Measurements from ENCODE around the gene SIGLEC7. TPM values are rescaled to one million over a fixed set of nuclear protein-coding genes. Genes with fewer than 3 reads are reported as not detected.

SIGLEC7 gene
- polyA plus RNA-seq, 1 donor from 2014 or later = not detected

- TF ChIP-seq RAD21 (conservative IDR thresholded peaks at IDR 0.05) (no peak), SMC3 (conservative IDR thresholded peaks at IDR 0.05; ENCODE audit: poor library complexity) (no peak), EZH2 (IDR thresholded peaks at IDR 0.05; ENCODE audit: borderline replicate concordance, insufficient read depth, low read length, poor library complexity, severe bottlenecking) (no peak), MXI1 (conservative IDR thresholded peaks at IDR 0.05; ENCODE audit: poor library complexity, severe bottlenecking) (no peak), TAF1 (IDR thresholded peaks at IDR 0.05; ENCODE audit: low read depth) (no peak), POLR2AphosphoS5 (IDR thresholded peaks at IDR 0.05) (no peak), EP300 (conservative IDR thresholded peaks at IDR 0.05; ENCODE audit: poor library complexity, severe bottlenecking) (no peak)
- TF ChIP-seq, protein P1, sequence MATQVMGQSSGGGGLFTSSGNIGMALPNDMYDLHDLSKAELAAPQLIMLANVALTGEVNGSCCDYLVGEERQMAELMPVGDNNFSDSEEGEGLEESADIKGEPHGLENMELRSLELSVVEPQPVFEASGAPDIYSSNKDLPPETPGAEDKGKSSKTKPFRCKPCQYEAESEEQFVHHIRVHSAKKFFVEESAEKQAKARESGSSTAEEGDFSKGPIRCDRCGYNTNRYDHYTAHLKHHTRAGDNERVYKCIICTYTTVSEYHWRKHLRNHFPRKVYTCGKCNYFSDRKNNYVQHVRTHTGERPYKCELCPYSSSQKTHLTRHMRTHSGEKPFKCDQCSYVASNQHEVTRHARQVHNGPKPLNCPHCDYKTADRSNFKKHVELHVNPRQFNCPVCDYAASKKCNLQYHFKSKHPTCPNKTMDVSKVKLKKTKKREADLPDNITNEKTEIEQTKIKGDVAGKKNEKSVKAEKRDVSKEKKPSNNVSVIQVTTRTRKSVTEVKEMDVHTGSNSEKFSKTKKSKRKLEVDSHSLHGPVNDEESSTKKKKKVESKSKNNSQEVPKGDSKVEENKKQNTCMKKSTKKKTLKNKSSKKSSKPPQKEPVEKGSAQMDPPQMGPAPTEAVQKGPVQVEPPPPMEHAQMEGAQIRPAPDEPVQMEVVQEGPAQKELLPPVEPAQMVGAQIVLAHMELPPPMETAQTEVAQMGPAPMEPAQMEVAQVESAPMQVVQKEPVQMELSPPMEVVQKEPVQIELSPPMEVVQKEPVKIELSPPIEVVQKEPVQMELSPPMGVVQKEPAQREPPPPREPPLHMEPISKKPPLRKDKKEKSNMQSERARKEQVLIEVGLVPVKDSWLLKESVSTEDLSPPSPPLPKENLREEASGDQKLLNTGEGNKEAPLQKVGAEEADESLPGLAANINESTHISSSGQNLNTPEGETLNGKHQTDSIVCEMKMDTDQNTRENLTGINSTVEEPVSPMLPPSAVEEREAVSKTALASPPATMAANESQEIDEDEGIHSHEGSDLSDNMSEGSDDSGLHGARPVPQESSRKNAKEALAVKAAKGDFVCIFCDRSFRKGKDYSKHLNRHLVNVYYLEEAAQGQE (IDR thresholded peaks at IDR 0.05; ENCODE audit: borderline replicate concordance) = no peak
- TF ChIP-seq, protein P2, sequence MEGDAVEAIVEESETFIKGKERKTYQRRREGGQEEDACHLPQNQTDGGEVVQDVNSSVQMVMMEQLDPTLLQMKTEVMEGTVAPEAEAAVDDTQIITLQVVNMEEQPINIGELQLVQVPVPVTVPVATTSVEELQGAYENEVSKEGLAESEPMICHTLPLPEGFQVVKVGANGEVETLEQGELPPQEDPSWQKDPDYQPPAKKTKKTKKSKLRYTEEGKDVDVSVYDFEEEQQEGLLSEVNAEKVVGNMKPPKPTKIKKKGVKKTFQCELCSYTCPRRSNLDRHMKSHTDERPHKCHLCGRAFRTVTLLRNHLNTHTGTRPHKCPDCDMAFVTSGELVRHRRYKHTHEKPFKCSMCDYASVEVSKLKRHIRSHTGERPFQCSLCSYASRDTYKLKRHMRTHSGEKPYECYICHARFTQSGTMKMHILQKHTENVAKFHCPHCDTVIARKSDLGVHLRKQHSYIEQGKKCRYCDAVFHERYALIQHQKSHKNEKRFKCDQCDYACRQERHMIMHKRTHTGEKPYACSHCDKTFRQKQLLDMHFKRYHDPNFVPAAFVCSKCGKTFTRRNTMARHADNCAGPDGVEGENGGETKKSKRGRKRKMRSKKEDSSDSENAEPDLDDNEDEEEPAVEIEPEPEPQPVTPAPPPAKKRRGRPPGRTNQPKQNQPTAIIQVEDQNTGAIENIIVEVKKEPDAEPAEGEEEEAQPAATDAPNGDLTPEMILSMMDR (IDR thresholded peaks at IDR 0.05; ENCODE audit: poor library complexity, severe bottlenecking) = no peak
Measured at GRCh38 chr19:51185868-51186215, 43.7 kb downstream of the SIGLEC7 start.

GRCh38 chr19:51186323-51186722, 44.2 kb downstream of the SIGLEC7 start:
- TF ChIP-seq SMC3 (conservative IDR thresholded peaks at IDR 0.05; ENCODE audit: poor library complexity) = no peak
- TF ChIP-seq EP300 (conservative IDR thresholded peaks at IDR 0.05; ENCODE audit: poor library complexity, severe bottlenecking) = no peak
- no peak for TF ChIP-seq TAF1 (IDR thresholded peaks at IDR 0.05; ENCODE audit: low read depth)
- TF ChIP-seq, protein P1 (IDR thresholded peaks at IDR 0.05; ENCODE audit: borderline replicate concordance) = no peak
- TF ChIP-seq EZH2 (IDR thresholded peaks at IDR 0.05; ENCODE audit: borderline replicate concordance, insufficient read depth, low read length, poor library complexity, severe bottlenecking) = no peak
- Histone ChIP-seq H2AFZ (ENCODE audit: low read depth, low read length) (no peak overlapping the region), H3K27ac (ENCODE audit: low read length) (no peak overlapping the region), H3K79me2 (replicated peaks; ENCODE audit: insufficient read depth, low read length) (no peaks in the 10 kb centered on the region), H3K27me3 (ENCODE audit: insufficient read depth, low read depth, low read length) (peaks cover 3% of the 10 kb centered on the region), H3K4me2 (ENCODE audit: low read length) (no peak overlapping the region), H3K9me2 (ENCODE audit: insufficient read depth, low read length) (no peaks in the 10 kb centered on the region), H3F3A (ENCODE audit: insufficient read depth, low read length, poor library complexity, severe bottlenecking) (no peaks in the 10 kb centered on the region), H3K4me3 (ENCODE audit: low read length) (no peak overlapping the region), H3K36me3 (ENCODE audit: insufficient read depth, low read length) (no peaks in the 10 kb centered on the region), H4K20me1 (ENCODE audit: insufficient read depth) (no peaks in the 10 kb centered on the region), H3K9ac (ENCODE audit: low read length) (no peak overlapping the region), H3K9me3 (ENCODE audit: low read length) (peaks cover 3% of the 10 kb centered on the region)

More at GRCh38 chr19:51185868-51186215, 43.7 kb downstream of the SIGLEC7 start:
- Histone ChIP-seq H3F3A (ENCODE audit: insufficient read depth, low read length, poor library complexity, severe bottlenecking) (no peaks in the 10 kb centered on the region), H3K4me2 (ENCODE audit: low read length) (no peak overlapping the region), H3K9ac (ENCODE audit: low read length) (no peak overlapping the region), H2AFZ (ENCODE audit: low read depth, low read length) (no peak overlapping the region), H3K9me3 (ENCODE audit: low read length) (peaks cover 3% of the 10 kb centered on the region), H3K36me3 (ENCODE audit: insufficient read depth, low read length) (no peaks in the 10 kb centered on the region), H4K20me1 (ENCODE audit: insufficient read depth) (no peaks in the 10 kb centered on the region), H3K4me3 (ENCODE audit: low read length) (no peak overlapping the region), H3K27me3 (ENCODE audit: insufficient read depth, low read depth, low read length) (peaks cover 3% of the 10 kb centered on the region), H3K79me2 (replicated peaks; ENCODE audit: insufficient read depth, low read length) (no peaks in the 10 kb centered on the region), H3K27ac (ENCODE audit: low read length) (no peak overlapping the region), H3K9me2 (ENCODE audit: insufficient read depth, low read length) (no peaks in the 10 kb centered on the region)

Measured in neural cell (in vitro differentiated cells).